Caco-2 (cell line): ENCODE measurements around the gene NPW. TPM values are rescaled to one million over a fixed set of nuclear protein-coding genes. Genes with fewer than 3 reads are reported as not detected.

Experiments used
- BruUV-seq: library from RNA; stranded (reverse); fragments of 400-500 nt; replicated peaks from 2 replicates; lab custom pipeline; 2021; lab: Mats Ljungman, UMichigan
- CTCF ChIA-PET: fragments of 300-600 bp; sonication (Branson Sonifier 250); formaldehyde crosslinking; loops from one replicate; lab custom pipeline; 2022; ENCODE audit warnings: antibody characterized with exemption; lab: Charles Lee
- POLR2A ChIA-PET: fragments of 300-600 bp; sonication (Branson Sonifier 250); formaldehyde crosslinking; loops from one replicate; lab custom pipeline; 2022; ENCODE audit warnings: antibody characterized with exemption; lab: Charles Lee
- DNase-seq, 2 experiments: peaks; one replicate each; pipeline versions ENCODE4 v3.0.0 to v3.0.0-alpha.2; 2020 to 2022
- H3K27me3 ChIP-seq: replicated peaks from 2 replicates; pipeline ENCODE4 v1.6.0; 2011; ENCODE audit warnings: low read length; ENCODE audit not compliant: control insufficient read depth, insufficient read depth
- H3K36me3 ChIP-seq: 2 replicates; pipeline ENCODE4 v1.5.1; 2011; ENCODE audit warnings: low read length; ENCODE audit not compliant: control insufficient read depth, insufficient read depth
- H3K4me1 ChIP-seq: fragments of 250-450 bp; sonication (Bioruptor Pico); 2 replicates; pipeline ENCODE4 v1.5.1; 2020; ENCODE audit warnings: mild to moderate bottlenecking
- H3K4me3 ChIP-seq: 2 replicates; pipeline ENCODE4 v1.5.1; 2011; ENCODE audit warnings: low read depth, mild to moderate bottlenecking, control low read depth, low read length
- H3K9me3 ChIP-seq: fragments of 250-450 bp; sonication (Bioruptor Pico); 2 replicates; pipeline ENCODE4 v1.5.1; 2020; ENCODE audit warnings: mild to moderate bottlenecking, moderate library complexity
- H3K27ac Mint-ChIP-seq: one replicate; pipeline ENCODE4 v1.8.0; 2022; ENCODE audit warnings: mixed read lengths; ENCODE audit not compliant: unreplicated experiment
- H3K27me3 Mint-ChIP-seq: one replicate; pipeline ENCODE4 v1.8.0; 2022; ENCODE audit warnings: mixed read lengths; ENCODE audit not compliant: insufficient read depth, unreplicated experiment
- H3K36me3 Mint-ChIP-seq: one replicate; pipeline ENCODE4 v1.8.0; 2022; ENCODE audit warnings: mild to moderate bottlenecking, mixed read lengths; ENCODE audit not compliant: insufficient read depth, unreplicated experiment
- H3K4me1 Mint-ChIP-seq: one replicate; pipeline ENCODE4 v1.8.0; 2022; ENCODE audit warnings: low read depth, mixed read lengths; ENCODE audit not compliant: unreplicated experiment
- H3K4me3 Mint-ChIP-seq: one replicate; pipeline ENCODE4 v1.8.0; 2022; ENCODE audit warnings: mild to moderate bottlenecking, moderate library complexity, mixed read lengths; ENCODE audit not compliant: unreplicated experiment
- H3K9me3 Mint-ChIP-seq: one replicate; pipeline ENCODE4 v1.8.0; 2022; ENCODE audit warnings: mixed read lengths; ENCODE audit not compliant: unreplicated experiment
- intact Hi-C: fragments of 100-400 bp; cut with micrococcal nuclease; formaldehyde crosslinking; loops from one replicate; pipeline ENCODE4 v1.10.0; 2022; ENCODE audit not compliant: unreplicated experiment
- total RNA-seq: library from RNA; stranded (reverse); gene quantifications from 2 replicates; pipeline ENCODE4 v1.2.3, GENCODE V29; 2022
- TF ChIP-seq, protein P1 (sequence below), 2 experiments: fragments of 200-600 bp in 1 of 2; IDR thresholded peaks; 1 replicate in 1 of 2; 2 replicates in 1 of 2; pipeline versions ENCODE4 v1.5.1 to v1.8.0; 2011 to 2022; ENCODE audit warnings: antibody characterized with exemption in 1 of 2, control low read depth in 1 of 2, inconsistent platforms in 1 of 2, low read depth in 1 of 2, low read length in 1 of 2, mild to moderate bottlenecking in 1 of 2, moderate library complexity in 1 of 2; ENCODE audit not compliant: insufficient read depth in 1 of 2, severe bottlenecking in 1 of 2, unreplicated experiment in 1 of 2

Gene NPW
- total RNA-seq, 1 experiment from 2014 or later: 6.1 TPM

DNA sequence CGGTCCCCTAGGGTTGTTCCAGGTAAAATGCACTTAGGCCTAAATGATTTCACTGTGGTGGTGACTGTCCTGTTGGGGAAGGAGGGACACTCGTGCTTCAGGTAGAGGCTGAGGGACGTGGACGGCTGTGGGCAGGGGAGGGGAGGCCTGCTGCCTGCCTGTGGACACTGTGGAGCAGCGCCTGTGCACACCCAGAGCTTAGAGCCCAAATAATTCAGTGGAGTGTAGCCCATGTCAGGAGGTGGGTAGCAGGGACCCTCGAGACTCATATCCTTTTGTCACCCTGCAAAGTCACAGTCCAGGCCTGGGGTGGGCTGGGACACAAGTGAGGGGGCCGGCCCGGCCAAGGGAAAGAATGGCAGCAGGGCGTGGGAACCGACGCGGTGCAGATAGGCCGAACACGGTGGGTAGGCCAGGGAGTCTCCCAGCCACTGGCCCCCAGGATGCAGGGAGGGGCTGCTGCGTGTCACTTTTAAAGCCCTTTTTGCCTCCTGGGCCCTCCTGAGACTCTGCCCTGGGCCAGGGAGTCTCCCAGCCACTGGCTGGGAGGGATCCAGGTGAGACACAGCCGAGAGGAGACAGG, 6.4 kb downstream of the NPW start:
- Mint-ChIP-seq H3K4me1 (peaks cover 18% of the 10 kb centered on the region), H3K27me3 (no peaks in the 10 kb centered on the region), H3K9me3 (no peaks in the 10 kb centered on the region), H3K27ac (no peak overlapping the region), H3K36me3 (no peaks in the 10 kb centered on the region), H3K4me3 (peak overlapping the region; percentile 73)
- DNase-seq: no peak
- Histone ChIP-seq H3K4me1 (peaks cover 17% of the 10 kb centered on the region), H3K36me3 (no peaks in the 10 kb centered on the region), H3K4me3 (no peak overlapping the region), H3K9me3 (no peaks in the 10 kb centered on the region), H3K27me3 (no peaks in the 10 kb centered on the region)
- BruUV-seq: no TSS peak
- ChIA-PET POLR2A (no interaction called here), CTCF (no interaction called here)
- TF ChIP-seq, protein P1, sequence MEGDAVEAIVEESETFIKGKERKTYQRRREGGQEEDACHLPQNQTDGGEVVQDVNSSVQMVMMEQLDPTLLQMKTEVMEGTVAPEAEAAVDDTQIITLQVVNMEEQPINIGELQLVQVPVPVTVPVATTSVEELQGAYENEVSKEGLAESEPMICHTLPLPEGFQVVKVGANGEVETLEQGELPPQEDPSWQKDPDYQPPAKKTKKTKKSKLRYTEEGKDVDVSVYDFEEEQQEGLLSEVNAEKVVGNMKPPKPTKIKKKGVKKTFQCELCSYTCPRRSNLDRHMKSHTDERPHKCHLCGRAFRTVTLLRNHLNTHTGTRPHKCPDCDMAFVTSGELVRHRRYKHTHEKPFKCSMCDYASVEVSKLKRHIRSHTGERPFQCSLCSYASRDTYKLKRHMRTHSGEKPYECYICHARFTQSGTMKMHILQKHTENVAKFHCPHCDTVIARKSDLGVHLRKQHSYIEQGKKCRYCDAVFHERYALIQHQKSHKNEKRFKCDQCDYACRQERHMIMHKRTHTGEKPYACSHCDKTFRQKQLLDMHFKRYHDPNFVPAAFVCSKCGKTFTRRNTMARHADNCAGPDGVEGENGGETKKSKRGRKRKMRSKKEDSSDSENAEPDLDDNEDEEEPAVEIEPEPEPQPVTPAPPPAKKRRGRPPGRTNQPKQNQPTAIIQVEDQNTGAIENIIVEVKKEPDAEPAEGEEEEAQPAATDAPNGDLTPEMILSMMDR (IDR thresholded peaks at IDR 0.05; ENCODE audit: insufficient read depth in 1 of 2, low read depth in 1 of 2, low read length in 1 of 2, severe bottlenecking in 1 of 2, unreplicated experiment in 1 of 2): no peak
- intact Hi-C loops: no loop called here

GRCh38 chr16:2026461-2027023, 7.0 kb downstream of the NPW start, which contains the start of gene NHERF2:
Gene NHERF2 (plus strand): TSS chr16:2026902. CDS start chr16:2027006, 104 bp downstream.
- peak within 1 kb of the TSS; percentile 73 for H3K4me3 Mint-ChIP-seq
- intact Hi-C loops: loop anchor here (1.0 kb wide), 1 partner anchor 21 kb away; the partner anchor contains the start of genes NTHL1 and TSC2
- ChIA-PET CTCF (no interaction called here), POLR2A (interaction anchor here (0.6 kb wide), 1 partner anchor 13 kb away, joined by 6 read pairs; no protein-coding TSS in a partner anchor)
- no peaks in the 10 kb centered on the region for H3K36me3 ChIP-seq
- H3K4me3 ChIP-seq: peak within 1 kb of the TSS; percentile 44
- H3K9me3 Mint-ChIP-seq: no peaks in the 10 kb centered on the region
- TF ChIP-seq, protein P1 (IDR thresholded peaks at IDR 0.05; ENCODE audit: insufficient read depth in 1 of 2, low read depth in 1 of 2, low read length in 1 of 2, severe bottlenecking in 1 of 2, unreplicated experiment in 1 of 2): no peak
- H3K4me1 Mint-ChIP-seq: peaks cover 18% of the 10 kb centered on the region
- peak in 1 of 2 experiments; percentile 50 for DNase-seq
- H3K4me1 ChIP-seq: peaks cover 17% of the 10 kb centered on the region
- H3K27me3 ChIP-seq: no peaks in the 10 kb centered on the region
- no peaks in the 10 kb centered on the region for H3K27me3 Mint-ChIP-seq
- H3K36me3 Mint-ChIP-seq: no peaks in the 10 kb centered on the region
- BruUV-seq: no TSS peak
- no peak within 1 kb of the TSS for H3K27ac Mint-ChIP-seq
- H3K9me3 ChIP-seq: no peaks in the 10 kb centered on the region

GRCh38 chr16:2027024-2028010, 7.7 kb downstream of the NPW start:
- no peak overlapping the region for H3K27ac Mint-ChIP-seq
- ChIA-PET POLR2A (interaction anchor here (0.6 kb wide), 1 partner anchor 12 kb away, joined by 6 read pairs; no protein-coding TSS in a partner anchor), CTCF (interaction anchor here (1.0 kb wide), 1 partner anchor 20 kb away, joined by 3 read pairs; the partner anchor contains the start of genes NTHL1 and TSC2)
- DNase-seq: peak in 1 of 2 experiments; percentile 51
- H3K27me3 ChIP-seq: no peaks in the 10 kb centered on the region
- H3K4me1 ChIP-seq: peaks cover 17% of the 10 kb centered on the region
- peak overlapping the region; percentile 44 for H3K4me3 ChIP-seq
- H3K4me3 Mint-ChIP-seq: peak overlapping the region; percentile 73
- no peaks in the 10 kb centered on the region for H3K9me3 ChIP-seq
- H3K9me3 Mint-ChIP-seq: no peaks in the 10 kb centered on the region
- no peaks in the 10 kb centered on the region for H3K27me3 Mint-ChIP-seq
- intact Hi-C loops: loop anchor here (1.0 kb wide), 1 partner anchor 20 kb away; the partner anchor contains the start of genes NTHL1 and TSC2
- TF ChIP-seq, protein P1 (IDR thresholded peaks at IDR 0.05; ENCODE audit: insufficient read depth in 1 of 2, low read depth in 1 of 2, low read length in 1 of 2, severe bottlenecking in 1 of 2, unreplicated experiment in 1 of 2): peak in 1 of 2 experiments; percentile 19
- H3K4me1 Mint-ChIP-seq: peaks cover 17% of the 10 kb centered on the region
- no peaks in the 10 kb centered on the region for H3K36me3 Mint-ChIP-seq
- H3K36me3 ChIP-seq: no peaks in the 10 kb centered on the region
- no TSS peak for BruUV-seq
